ENCODE measurements around the gene GMPPB.
"Not testable (repeated sequence)": the region's sequence is repeated elsewhere in the genome, so short reads cannot be mapped to it uniquely, and the experiment has no call there.

Gene GMPPB

GRCh38 chr3:49712631-49713317 lies 11.0 kb downstream of the GMPPB start:
- DNase-seq: no peak

DNA sequence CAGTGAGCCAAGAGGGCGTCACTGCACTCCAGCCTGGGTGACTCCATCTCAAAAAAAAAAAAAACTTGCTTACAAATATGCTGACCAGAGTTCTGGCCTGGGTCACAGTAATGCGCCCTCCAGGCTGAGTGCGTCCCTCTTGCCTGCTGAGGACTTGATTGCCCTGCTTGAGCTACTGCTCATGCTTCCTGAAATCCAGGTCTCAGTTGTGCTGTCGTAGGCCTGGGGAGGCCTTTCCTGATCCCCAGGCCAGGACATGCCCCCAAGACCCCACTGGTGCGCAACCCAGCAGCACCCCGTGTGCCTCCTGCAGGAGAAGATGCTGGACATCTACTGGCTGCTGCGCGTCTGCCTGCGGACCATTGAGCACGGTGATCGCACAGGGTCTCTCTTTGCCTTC lies 11.6 kb downstream of the GMPPB start:
- no peak for DNase-seq

- DNase-seq: no peak
Measured at GRCh38 chr3:49711489-49711888, 12.3 kb downstream of the GMPPB start.

DNA sequence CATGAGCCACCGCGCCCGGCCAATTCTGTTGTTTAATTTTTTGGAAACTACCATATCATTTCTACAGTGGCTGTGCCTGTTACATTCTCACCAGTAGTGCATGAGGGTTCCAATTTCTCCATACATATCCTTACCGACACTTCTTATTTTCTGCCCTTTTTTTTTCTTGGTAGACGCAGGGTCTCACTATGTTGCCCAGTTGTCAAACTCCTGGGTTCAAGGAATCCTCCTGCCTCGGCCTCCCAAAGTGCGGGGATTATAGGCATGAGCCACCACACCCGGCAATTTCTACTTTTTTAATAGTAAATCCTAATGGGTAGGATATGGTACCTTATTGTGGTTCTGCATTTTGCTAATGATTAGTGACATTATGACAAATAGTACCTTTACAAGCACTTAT lies 13.9 kb downstream of the GMPPB start:
- no peak for DNase-seq

- DNase-seq: peak in 1 of 4 experiments; percentile 0
Measured at GRCh38 chr3:49707113-49707480, 16.7 kb downstream of the GMPPB start.

- peak in 1 of 4 experiments; percentile 0 for DNase-seq
Measured at GRCh38 chr3:49706456-49707112, 17.2 kb downstream of the GMPPB start.

DNA sequence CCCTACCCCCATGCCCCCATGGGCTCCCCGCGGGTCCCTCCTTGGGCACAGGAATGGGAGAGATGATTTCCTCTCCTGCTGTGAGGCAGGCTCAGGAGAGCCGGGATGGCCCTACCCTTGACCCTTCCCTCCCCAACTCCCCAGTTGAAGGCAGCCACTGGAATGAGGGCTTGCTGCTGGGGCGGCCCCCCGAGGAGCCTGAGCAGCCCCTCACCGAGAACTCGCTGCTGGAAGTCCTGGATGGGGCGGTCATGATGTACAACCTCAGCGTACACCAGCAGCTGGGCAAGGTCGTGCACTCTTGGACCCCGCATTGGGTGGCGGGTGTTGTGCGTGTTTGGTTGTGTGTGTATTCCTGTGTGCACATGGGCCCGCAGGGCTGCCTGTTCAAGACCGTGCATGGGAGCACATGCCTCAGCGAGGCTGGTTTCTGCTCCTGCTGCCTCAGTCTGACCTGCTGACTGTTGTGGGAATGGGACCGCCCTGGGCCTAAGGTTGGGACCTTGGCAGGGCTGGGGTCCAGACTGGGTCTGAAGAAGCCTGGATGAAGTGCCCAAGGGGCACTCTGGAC lies 18.3 kb downstream of the GMPPB start:
- peak in 1 of 4 experiments; percentile 1 for DNase-seq

DNA sequence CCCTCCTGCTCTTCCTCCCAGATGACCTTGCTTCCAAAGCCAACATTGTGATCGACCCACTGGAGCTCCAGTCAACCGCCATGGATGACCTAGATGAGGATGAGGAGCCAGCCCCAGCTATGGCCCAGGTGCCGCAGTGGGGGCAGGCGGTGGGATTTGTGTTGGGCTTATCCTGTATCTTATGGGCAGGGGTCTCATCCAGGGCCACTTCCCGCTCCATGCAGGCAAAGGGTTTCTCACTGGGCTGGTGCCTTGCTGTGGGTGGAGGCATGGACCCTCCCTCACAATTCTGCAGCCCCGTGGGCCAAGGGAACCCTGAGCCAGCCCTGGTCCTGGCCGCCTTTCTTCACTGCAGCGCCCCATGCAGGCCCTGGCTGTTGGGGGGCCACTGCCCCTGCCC lies 19.1 kb downstream of the GMPPB start:
- DNase-seq: no peak

DNA sequence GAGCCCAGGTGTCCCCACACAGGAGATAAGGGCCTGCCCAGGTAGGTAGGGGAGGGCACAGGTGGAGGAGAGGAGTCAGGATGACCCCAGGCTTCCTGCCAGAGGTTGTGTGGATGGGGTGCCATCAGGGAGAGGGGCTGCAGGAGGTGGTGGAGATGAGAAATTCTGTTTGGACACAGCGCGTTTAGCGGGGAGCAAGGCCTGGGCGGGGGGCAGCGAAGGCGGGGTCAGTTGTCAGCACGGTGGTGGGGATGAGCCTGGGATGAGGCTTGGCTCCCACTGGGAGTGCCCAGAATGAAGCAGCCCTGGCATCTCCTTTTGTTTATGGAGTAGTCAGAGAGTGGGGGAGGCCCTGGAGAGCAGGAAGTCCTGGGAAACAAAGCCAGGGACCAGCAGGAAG lies 19.8 kb downstream of the GMPPB start:
- DNase-seq: no peak

GRCh38 chr3:49703443-49703927 lies 20.3 kb downstream of the GMPPB start:
- DNase-seq: peak; percentile 65 to 81 (median 78)

- no peak for DNase-seq
Measured at GRCh38 chr3:49702672-49703071, 21.1 kb downstream of the GMPPB start.

DNA sequence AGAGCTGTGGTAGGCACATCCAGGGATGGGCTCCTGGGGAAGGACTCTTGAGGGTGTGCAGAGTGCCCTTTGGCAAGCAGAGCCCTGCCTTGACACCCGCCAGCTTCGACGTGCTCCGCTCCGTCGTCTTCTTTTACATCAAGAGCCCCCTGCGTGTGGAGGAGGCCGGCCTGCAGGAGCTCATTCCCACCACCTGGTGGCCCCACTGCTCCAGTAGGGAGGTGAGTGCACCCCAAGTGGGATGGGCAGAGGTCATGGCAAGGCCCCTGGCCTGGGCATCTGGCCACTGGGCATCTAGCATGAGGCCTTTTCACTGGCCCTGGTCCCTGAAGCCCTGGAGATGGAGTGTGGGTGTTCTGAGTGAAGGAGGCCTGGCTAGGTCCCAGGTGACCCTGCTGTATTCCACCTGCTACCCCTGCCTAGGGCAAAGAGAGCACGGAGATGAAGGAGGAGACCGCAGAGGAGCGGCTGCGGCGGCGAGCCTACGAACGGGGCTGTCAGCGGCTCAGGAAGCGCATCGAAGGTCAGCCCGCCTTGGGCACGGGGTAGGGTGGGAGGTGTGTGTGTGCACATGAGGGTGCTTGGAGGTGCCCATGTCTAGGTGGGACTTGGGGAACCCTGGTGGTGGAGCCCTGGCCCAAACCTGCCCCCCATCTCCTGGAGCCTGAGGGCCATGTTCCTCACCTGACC lies 22.2 kb downstream of the GMPPB start:
- DNase-seq: peak in 3 of 4 experiments; percentile 15 to 39 (median 19)

DNA sequence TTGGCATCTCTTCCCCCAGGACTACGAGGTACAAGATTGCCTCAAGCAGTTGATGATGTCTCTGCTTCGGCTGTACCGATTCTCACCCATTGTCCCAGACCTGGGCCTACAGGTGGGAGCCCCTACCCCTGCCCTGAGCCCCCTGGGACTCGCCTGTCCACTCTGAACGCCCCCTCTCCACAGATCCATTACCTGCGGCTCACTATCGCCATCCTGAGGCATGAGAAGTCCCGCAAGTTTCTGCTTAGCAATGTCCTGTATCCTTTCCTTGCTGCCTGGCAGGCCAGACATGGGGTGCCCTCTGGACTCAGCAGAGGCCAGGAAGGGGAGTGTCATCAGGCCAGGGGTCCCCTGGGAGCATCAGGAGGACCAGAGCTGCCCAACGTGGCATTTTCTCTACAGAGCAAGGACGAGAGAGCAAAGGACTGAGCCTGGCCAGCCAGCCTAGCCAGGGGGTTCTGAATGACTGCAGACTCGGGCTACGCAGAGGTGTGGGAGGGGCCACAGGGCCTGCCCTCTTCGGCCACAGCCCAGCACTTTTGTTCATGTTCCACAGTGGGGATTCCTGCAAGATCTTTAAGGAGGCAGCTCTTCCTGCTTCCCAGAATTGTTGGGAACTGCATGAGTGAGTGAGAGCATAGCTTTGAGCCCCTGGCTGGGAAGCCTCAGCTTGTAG lies 23.2 kb downstream of the GMPPB start:
- no peak for DNase-seq

- DNase-seq: no peak
Measured at GRCh38 chr3:49700014-49700413, 23.7 kb downstream of the GMPPB start.

DNA sequence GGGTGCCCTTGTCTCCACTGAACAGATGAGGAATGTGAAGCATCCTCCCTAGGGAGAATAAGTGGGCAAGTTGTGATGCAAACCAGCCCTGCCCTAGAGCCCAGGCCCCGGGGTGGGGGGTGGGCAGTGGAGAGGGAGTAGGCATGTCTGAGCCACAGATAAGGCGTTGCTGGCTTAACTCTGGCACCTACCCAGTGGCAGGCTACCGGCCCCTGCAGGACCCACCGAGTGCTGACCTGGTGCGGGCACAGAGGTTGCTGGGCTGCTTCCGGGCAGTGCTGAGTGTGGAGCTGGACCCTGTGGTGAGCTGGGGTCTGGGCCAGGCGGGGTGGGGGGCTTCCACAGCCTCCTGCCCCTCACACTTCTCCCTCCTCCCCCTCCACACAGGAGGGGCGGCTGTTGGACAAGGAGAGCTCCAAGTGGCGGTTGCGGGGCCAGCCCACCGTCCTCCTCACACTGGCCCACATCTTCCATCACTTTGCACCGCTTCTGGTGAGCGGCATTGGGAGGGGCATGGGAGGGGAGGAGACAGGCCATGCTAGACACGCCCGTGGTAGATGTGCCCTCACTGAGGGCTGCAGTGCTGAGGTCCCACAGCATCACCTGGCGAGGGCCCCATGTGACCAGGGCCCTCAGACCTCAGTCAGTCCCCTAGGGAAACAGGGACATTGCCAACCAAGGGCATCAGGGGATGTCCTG lies 24.3 kb downstream of the GMPPB start:
- DNase-seq: no peak

GRCh38 chr3:49695350-49696015 lies 28.3 kb downstream of the GMPPB start:
- not testable (repeated sequence) for DNase-seq

DNA sequence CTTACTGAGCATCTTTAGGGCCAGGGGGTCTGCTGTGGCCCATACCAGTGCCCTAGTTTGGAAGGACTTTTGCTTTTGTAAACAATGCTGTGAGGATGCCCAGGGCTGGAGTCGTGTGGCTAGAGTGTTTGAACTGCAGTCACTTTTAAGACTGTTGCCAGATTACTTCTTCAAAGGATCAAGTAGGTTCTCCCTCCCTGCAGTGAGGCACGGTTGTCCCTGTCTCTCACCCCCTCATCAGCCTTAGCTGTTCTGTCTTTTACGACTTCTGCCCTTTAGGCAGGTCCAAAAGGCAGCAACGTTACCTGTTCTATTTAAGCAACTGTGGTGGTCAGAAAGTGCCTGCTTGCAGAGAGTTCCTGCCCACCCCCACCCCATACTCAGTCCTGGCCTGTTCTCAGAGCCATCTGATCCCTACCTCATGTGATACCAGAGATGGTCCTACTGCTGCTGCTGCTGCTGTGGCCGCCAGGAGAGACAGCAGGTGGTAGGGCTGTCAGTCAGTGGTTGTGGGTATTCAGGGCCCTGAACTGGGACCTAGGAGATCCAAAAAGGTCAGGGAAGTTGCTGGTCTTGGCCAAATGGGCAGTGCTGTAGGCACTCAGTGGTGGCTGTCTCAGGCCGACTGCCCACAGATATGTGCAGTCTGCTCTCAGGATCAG lies 29.2 kb downstream of the GMPPB start:
- DNase-seq: not testable (repeated sequence)

DNA sequence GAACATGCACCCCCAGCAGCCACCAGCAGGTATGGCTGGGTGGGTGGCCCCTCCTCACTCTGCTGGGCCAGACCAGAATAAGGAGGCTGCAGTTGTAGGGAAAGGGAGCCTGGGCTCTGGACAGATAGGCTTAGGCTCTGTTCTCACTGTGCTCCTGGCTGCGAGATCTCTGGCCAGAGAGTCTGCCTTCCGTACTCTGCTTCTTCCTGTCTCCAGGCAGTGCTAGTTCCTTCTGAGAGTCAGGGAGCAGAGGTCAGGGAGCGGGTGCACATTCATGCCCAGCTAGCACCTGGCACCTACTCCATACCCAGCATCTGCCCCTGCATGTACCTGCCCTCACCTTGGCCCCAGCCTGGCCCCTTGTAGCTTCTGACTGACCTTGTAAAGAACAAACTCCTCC lies 32.3 kb downstream of the GMPPB start:
- DNase-seq: not testable (repeated sequence)

- not testable (repeated sequence) for DNase-seq
Measured at GRCh38 chr3:49690856-49691255, 32.9 kb downstream of the GMPPB start.

GRCh38 chr3:49689908-49690624 lies 33.7 kb downstream of the GMPPB start:
- DNase-seq: not testable (repeated sequence)
